Kidney glomerular epithelial cell (primary cell): ENCODE measurements around the gene ALG12.
A peak's percentile ranks its signal among the peaks of the same experiment; 100 is the strongest.

Experiments
- DNase-seq: peaks from one replicate; lab custom pipeline; 2025; lab: John Stamatoyannopoulos, UW

Gene ALG12

GRCh38 chr22:49929994-49930575 is 11.8 kb upstream of the ALG12 start:
- no peak for DNase-seq

- DNase-seq = peak; percentile 0
Observed at GRCh38 chr22:49929211-49929979, 11.2 kb upstream of the ALG12 start.

- no peak for DNase-seq
Observed at GRCh38 chr22:49928555-49929210, 10.4 kb upstream of the ALG12 start.

GRCh38 chr22:49928185-49928495 is 9.9 kb upstream of the ALG12 start:
- no peak for DNase-seq

- no peak for DNase-seq
Observed at GRCh38 chr22:49927483-49928184, 9.4 kb upstream of the ALG12 start.

- DNase-seq = no peak
Observed at GRCh38 chr22:49926916-49927315, 8.7 kb upstream of the ALG12 start.

- no peak for DNase-seq
Observed at GRCh38 chr22:49925525-49926128, 7.4 kb upstream of the ALG12 start.

GRCh38 chr22:49924113-49924833 is 6.0 kb upstream of the ALG12 start:
- DNase-seq = no peak

- no peak for DNase-seq
Observed at GRCh38 chr22:49923445-49923844, 5.2 kb upstream of the ALG12 start.

- no peak for DNase-seq
Observed at GRCh38 chr22:49922926-49923325, 4.7 kb upstream of the ALG12 start.

- no peak for DNase-seq
Observed at GRCh38 chr22:49922484-49922883, 4.2 kb upstream of the ALG12 start.

- DNase-seq = no peak
Observed at GRCh38 chr22:49921508-49922278, 3.5 kb upstream of the ALG12 start.

- no peak for DNase-seq
Observed at GRCh38 chr22:49920859-49921258, 2.6 kb upstream of the ALG12 start.

GRCh38 chr22:49918911-49919881 is 958 bp upstream of the ALG12 start:
- DNase-seq = no peak

GRCh38 chr22:49916831-49917230 is 1.4 kb downstream of the ALG12 start:
- DNase-seq = no peak

GRCh38 chr22:49915610-49916009 is 2.6 kb downstream of the ALG12 start:
- DNase-seq = no peak

- DNase-seq = no peak
Observed at GRCh38 chr22:49914256-49914655, 4.0 kb downstream of the ALG12 start.

GRCh38 chr22:49913446-49913845 is 4.8 kb downstream of the ALG12 start:
- DNase-seq = no peak

GRCh38 chr22:49913026-49913425 is 5.2 kb downstream of the ALG12 start:
- no peak for DNase-seq
